ENCODE measurements around the gene TIAM1.

Gene TIAM1

GRCh38 chr21:31193761-31194160 is 150.3 kb downstream of the TIAM1 start:
- H3K4me3 ChIP-seq (ENCODE audit: low read length) = no peak overlapping the region
- no peak for TF ChIP-seq ZNF274 (IDR thresholded peaks at IDR 0.05; ENCODE audit: low read depth, low read length)

- TF ChIP-seq ZNF274 (IDR thresholded peaks at IDR 0.05; ENCODE audit: low read depth, low read length) = no peak
- no peak overlapping the region for H3K4me3 ChIP-seq (ENCODE audit: low read length)
Measured at GRCh38 chr21:31191553-31191952, 152.5 kb downstream of the TIAM1 start.

- TF ChIP-seq ZNF274 (IDR thresholded peaks at IDR 0.05; ENCODE audit: low read depth, low read length) = no peak
- H3K4me3 ChIP-seq (ENCODE audit: low read length) = no peak overlapping the region
Measured at GRCh38 chr21:31190516-31190915, 153.5 kb downstream of the TIAM1 start.

- no peak overlapping the region for H3K4me3 ChIP-seq (ENCODE audit: low read length)
- TF ChIP-seq ZNF274 (IDR thresholded peaks at IDR 0.05; ENCODE audit: low read depth, low read length) = no peak
Measured at GRCh38 chr21:31187499-31187898, 156.6 kb downstream of the TIAM1 start.

- TF ChIP-seq ZNF274 (IDR thresholded peaks at IDR 0.05; ENCODE audit: low read depth, low read length) = no peak
- no peak overlapping the region for H3K4me3 ChIP-seq (ENCODE audit: low read length)
Measured at GRCh38 chr21:31186916-31187315, 157.1 kb downstream of the TIAM1 start.

- no peak for TF ChIP-seq ZNF274 (IDR thresholded peaks at IDR 0.05; ENCODE audit: low read depth, low read length)
- H3K4me3 ChIP-seq (ENCODE audit: low read length) = no peak overlapping the region
Measured at GRCh38 chr21:31185663-31186062, 158.4 kb downstream of the TIAM1 start.

- H3K4me3 ChIP-seq (ENCODE audit: low read length) = no peak overlapping the region
- TF ChIP-seq ZNF274 (IDR thresholded peaks at IDR 0.05; ENCODE audit: low read depth, low read length) = no peak
Measured at GRCh38 chr21:31184876-31185275, 159.2 kb downstream of the TIAM1 start.

- no peak for TF ChIP-seq ZNF274 (IDR thresholded peaks at IDR 0.05; ENCODE audit: low read depth, low read length)
- no peak overlapping the region for H3K4me3 ChIP-seq (ENCODE audit: low read length)
Measured at GRCh38 chr21:31184459-31184858, 159.6 kb downstream of the TIAM1 start.

GRCh38 chr21:31182231-31183140 is 161.6 kb downstream of the TIAM1 start:
- no peak for TF ChIP-seq ZNF274 (IDR thresholded peaks at IDR 0.05; ENCODE audit: low read depth, low read length)
- H3K4me3 ChIP-seq (ENCODE audit: low read length) = no peak overlapping the region

- no peak overlapping the region for H3K4me3 ChIP-seq (ENCODE audit: low read length)
- no peak for TF ChIP-seq ZNF274 (IDR thresholded peaks at IDR 0.05; ENCODE audit: low read depth, low read length)
Measured at GRCh38 chr21:31181082-31181750, 162.8 kb downstream of the TIAM1 start.

- no peak overlapping the region for H3K4me3 ChIP-seq (ENCODE audit: low read length)
- no peak for TF ChIP-seq ZNF274 (IDR thresholded peaks at IDR 0.05; ENCODE audit: low read depth, low read length)
Measured at GRCh38 chr21:31180256-31181081, 163.6 kb downstream of the TIAM1 start.

- no peak overlapping the region for H3K4me3 ChIP-seq (ENCODE audit: low read length)
Measured at GRCh38 chr21:31176725-31177124, 167.3 kb downstream of the TIAM1 start.

GRCh38 chr21:31176080-31176551 is 167.9 kb downstream of the TIAM1 start:
- TF ChIP-seq ZNF274 (IDR thresholded peaks at IDR 0.05; ENCODE audit: low read depth, low read length) = no peak
- H3K4me3 ChIP-seq (ENCODE audit: low read length) = no peak overlapping the region

More at GRCh38 chr21:31176725-31177124, 167.3 kb downstream of the TIAM1 start:
- TF ChIP-seq ZNF274 (IDR thresholded peaks at IDR 0.05; ENCODE audit: low read depth, low read length) = no peak
